A549 treated with ZK216348 at 1 μM for 4 hours (cell line): ENCODE results near the gene SYNJ1. TPM values are rescaled to one million over a fixed set of nuclear protein-coding genes. Genes with fewer than 3 reads are reported as not detected.

ENCODE experiments used
- total RNA-seq: library from RNA; stranded (reverse); fragments of 200-300 nt; extraction: Qiagen RNA extraction; gene quantifications from 5 replicates; pipeline ENCODE4 v1.2.3, GENCODE V29; 2022; ENCODE audit warnings: low read depth

SYNJ1 gene, protein sequence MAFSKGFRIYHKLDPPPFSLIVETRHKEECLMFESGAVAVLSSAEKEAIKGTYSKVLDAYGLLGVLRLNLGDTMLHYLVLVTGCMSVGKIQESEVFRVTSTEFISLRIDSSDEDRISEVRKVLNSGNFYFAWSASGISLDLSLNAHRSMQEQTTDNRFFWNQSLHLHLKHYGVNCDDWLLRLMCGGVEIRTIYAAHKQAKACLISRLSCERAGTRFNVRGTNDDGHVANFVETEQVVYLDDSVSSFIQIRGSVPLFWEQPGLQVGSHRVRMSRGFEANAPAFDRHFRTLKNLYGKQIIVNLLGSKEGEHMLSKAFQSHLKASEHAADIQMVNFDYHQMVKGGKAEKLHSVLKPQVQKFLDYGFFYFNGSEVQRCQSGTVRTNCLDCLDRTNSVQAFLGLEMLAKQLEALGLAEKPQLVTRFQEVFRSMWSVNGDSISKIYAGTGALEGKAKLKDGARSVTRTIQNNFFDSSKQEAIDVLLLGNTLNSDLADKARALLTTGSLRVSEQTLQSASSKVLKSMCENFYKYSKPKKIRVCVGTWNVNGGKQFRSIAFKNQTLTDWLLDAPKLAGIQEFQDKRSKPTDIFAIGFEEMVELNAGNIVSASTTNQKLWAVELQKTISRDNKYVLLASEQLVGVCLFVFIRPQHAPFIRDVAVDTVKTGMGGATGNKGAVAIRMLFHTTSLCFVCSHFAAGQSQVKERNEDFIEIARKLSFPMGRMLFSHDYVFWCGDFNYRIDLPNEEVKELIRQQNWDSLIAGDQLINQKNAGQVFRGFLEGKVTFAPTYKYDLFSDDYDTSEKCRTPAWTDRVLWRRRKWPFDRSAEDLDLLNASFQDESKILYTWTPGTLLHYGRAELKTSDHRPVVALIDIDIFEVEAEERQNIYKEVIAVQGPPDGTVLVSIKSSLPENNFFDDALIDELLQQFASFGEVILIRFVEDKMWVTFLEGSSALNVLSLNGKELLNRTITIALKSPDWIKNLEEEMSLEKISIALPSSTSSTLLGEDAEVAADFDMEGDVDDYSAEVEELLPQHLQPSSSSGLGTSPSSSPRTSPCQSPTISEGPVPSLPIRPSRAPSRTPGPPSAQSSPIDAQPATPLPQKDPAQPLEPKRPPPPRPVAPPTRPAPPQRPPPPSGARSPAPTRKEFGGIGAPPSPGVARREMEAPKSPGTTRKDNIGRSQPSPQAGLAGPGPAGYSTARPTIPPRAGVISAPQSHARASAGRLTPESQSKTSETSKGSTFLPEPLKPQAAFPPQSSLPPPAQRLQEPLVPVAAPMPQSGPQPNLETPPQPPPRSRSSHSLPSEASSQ (N-terminal part only)
- total RNA-seq: 2.1 to 4.2 TPM (median 2.8 TPM) in 5 replicates

DNA sequence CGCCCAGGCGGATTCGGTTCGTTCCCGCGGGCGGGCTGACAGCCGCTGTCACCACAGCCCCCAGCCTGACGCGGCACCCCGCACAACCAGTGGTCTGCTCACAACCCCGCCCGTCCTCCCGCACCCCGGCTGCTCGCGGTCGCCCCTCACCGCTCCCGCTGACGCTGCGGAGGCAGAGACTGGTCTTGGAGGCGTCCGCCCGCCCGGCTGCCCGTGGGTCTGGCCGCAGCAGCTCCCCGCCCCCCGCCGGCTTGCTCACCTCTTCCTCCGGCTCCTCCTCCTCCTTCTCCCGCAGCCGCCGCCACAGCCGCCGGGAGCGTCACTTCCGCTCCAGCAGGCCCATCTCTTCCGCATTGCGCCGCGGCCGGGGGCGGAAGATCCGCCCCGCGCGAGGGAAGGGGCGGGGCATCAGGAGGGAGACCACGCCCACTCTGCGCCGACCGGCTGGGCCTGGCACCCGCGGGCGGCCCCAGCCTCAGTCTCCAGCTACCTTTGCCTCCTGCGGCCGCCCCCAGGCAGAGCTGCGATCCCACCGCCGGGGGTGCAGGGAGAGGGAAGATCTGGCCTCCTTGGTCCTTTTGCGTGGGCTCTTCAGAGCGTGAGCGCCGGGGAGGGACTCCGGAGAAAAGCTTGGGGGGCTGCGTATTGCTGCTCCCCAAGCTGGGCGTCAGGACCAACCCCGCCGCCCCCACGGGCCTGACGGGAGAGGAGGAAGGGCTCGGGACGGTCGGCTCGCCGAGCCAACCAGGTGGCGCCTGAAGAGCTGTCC lies at the start of gene SYNJ1:
Gene SYNJ1 (minus strand): TSS at position 327 of the 769 bp plus-strand sequence. CDS start 1,118 bp downstream, outside the sequence.

DNA sequence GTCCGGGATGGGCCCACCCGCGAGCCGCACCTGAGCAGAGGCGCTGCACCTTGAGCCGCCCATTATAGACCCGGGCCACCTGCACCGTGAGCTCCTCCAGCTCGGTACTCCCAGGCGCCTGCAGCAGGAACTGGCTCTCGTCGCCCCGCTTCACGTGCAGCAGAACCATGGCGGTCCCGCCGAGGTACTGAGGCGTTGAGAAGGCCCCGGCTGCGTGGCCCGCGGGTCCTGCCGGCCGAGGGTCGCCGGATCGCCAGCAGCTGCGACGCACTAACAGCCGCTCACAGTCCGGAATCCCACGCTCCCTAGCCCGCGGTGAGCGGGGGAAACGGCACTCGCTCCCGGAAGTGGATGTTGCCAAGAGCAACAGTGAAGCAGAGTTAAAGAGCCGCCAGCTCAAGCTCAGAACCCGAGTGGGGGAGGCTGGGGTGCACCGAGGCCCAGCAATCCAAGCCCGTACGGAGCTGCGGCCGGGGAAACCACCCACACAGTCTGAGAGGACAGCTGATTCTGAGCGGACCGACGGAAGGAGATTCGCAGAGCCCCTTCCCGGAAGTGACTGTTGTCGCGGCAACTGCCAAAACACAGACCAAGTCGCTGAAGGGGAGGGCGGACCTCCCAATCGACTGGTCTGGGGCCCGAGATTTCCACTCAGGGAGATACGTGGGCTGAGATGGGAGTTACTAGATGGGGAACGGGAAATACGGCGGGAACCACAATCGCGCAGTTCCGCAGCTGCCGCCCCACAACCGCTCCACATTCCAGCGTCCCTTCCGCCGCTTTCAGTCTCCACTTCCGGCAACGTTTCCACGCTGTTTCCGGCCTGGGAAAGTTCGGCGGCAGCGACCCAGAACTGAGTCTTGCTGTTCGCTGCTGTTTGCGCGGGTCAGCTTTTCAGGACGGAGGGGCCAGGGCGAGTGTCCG lies 115.5 kb downstream of the SYNJ1 start, which contains the start of gene CFAP298:
Gene CFAP298 (minus strand): TSS at position 303 of the 924 bp plus-strand sequence. CDS start 134 bp downstream, at position 169.

DNA sequence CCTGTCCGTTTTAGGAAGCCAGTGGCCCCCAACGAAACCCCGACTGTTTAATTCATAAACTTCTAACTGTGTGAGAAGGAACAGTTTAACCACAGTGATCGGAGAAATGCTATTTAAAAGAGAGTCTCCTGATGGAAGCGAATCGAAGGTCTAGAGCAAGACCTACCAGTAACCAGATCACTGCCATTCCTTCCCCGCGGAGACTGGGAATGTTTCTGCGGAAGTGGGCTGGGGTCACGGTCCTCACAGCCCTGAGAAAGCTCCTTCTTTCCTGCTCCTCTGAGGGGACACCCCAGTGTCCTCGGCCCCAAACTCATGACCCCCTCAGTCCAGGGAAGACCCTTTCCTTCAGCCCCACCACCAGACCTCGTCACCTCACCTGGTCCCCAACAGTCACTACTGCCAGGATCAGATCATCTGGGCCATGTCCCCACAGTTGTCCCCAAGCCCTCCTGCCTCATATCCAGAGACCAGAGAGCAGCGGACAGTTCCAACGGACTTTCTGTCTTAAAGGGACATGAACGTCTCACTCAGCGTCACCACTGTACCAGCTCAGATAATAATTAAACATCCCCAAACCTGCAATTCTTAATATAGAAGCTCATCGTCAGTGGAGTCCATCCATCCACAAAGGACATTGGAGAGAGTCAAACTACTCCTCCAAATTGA lies 142.6 kb downstream of the SYNJ1 start, which contains the start of gene TCP10L:
Gene TCP10L (minus strand): TSS at position 482 of the 669 bp plus-strand sequence. CDS start 1,219 bp downstream, outside the sequence.

Other genes starting within 250 kb of the SYNJ1 start
- gene TCP10L, start 142.5 kb downstream of the SYNJ1 start, total RNA-seq: 0.42 to 1.8 TPM (median 0.75 TPM) in 4 of 5 replicates, not detected in the other
- gene CFAP298, start 115.6 kb downstream of the SYNJ1 start, total RNA-seq: 26.5 to 33.4 TPM (median 30.9 TPM) in 5 replicates
- gene PAXBP1, start 43.7 kb upstream of the SYNJ1 start, total RNA-seq: 10.6 to 15.8 TPM (median 14.1 TPM) in 5 replicates